Skeletal muscle satellite cell (primary cell): Measurements from ENCODE around the gene RPAP3.

Experiments
- H3K27me3 ChIP-seq: 2 replicates; pipeline ENCODE4 v1.7.0; 2013; ENCODE audit warnings: low read length; ENCODE audit not compliant: control insufficient read depth, insufficient read depth
- H3K36me3 ChIP-seq: 2 replicates; pipeline ENCODE4 v1.7.0; 2013; ENCODE audit warnings: mild to moderate bottlenecking, control low read depth, low read length; ENCODE audit not compliant: insufficient read depth
- H3K4me1 ChIP-seq: 2 replicates; pipeline ENCODE4 v1.7.0; 2013; ENCODE audit warnings: low read length; ENCODE audit not compliant: control insufficient read depth, insufficient read depth
- H3K4me2 ChIP-seq: 2 replicates; pipeline ENCODE4 v1.7.0; 2013; ENCODE audit warnings: mild to moderate bottlenecking, low read length
- H3K4me3 ChIP-seq: 2 replicates; pipeline ENCODE4 v1.7.0; 2013; ENCODE audit warnings: low read length
- H3K9ac ChIP-seq: 2 replicates; pipeline ENCODE4 v1.7.0; 2013; ENCODE audit warnings: mild to moderate bottlenecking, low read depth, low read length, moderate library complexity
- H3K9me3 ChIP-seq: replicated peaks from 2 replicates; pipeline ENCODE4 v1.7.0; 2013; ENCODE audit warnings: mild to moderate bottlenecking, control low read depth, low read length

RPAP3 gene

GRCh38 chr12:47740606-47741339 lies 34.9 kb upstream of the RPAP3 start:
- Histone ChIP-seq H3K9ac (no peak overlapping the region), H3K27me3 (peaks cover 10% of the 10 kb centered on the region), H3K4me1 (peaks cover 30% of the 10 kb centered on the region), H3K4me3 (no peak overlapping the region), H3K9me3 (no peaks in the 10 kb centered on the region), H3K4me2 (no peak overlapping the region), H3K36me3 (no peaks in the 10 kb centered on the region)

GRCh38 chr12:47739979-47740378 lies 34.1 kb upstream of the RPAP3 start:
- H3K4me3 ChIP-seq: no peak overlapping the region
- no peak overlapping the region for H3K9ac ChIP-seq
- H3K27me3 ChIP-seq: peaks cover 6% of the 10 kb centered on the region
- peaks cover 38% of the 10 kb centered on the region for H3K4me1 ChIP-seq
- no peaks in the 10 kb centered on the region for H3K36me3 ChIP-seq
- no peak overlapping the region for H3K4me2 ChIP-seq
- H3K9me3 ChIP-seq: no peaks in the 10 kb centered on the region

GRCh38 chr12:47739297-47739696 lies 33.5 kb upstream of the RPAP3 start:
- Histone ChIP-seq H3K27me3 (no peaks in the 10 kb centered on the region), H3K4me3 (no peak overlapping the region), H3K9me3 (no peaks in the 10 kb centered on the region), H3K9ac (no peak overlapping the region), H3K36me3 (no peaks in the 10 kb centered on the region), H3K4me1 (peaks cover 41% of the 10 kb centered on the region), H3K4me2 (no peak overlapping the region)

DNA sequence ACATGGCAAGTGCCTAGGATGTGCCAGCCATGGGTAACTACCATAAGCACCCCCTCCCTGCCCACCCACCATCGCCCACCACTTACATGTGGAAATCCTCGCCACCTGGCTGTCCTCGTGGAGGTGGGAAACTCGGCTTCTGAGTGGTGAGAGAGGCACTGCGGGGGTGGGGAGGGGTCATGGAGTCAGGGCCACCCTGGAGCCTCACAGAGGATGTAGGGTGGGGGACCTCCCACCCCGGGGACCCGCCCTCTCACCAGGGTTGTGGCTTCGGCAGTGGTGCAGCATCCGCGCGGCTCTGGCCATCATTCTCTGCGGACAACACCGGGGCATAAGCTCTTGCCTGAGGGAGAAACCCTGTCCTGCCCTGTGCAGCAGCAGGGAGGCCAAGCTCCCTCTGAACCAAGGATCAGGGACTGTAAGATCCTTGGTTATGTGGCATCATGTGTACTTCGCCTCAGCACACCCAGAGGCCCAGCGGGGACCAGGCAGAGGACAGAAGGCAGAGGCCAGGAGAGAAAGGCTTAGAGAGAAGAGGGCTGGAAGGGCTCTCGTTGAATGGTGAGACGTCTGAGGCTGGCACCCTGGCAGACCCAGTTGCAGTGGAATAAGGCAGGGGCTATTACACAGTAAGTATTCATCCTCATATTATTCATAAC lies 32.2 kb upstream of the RPAP3 start:
- Histone ChIP-seq H3K4me2 (no peak overlapping the region), H3K36me3 (no peaks in the 10 kb centered on the region), H3K4me3 (no peak overlapping the region), H3K27me3 (no peaks in the 10 kb centered on the region), H3K9ac (no peak overlapping the region), H3K4me1 (peaks cover 41% of the 10 kb centered on the region), H3K9me3 (no peaks in the 10 kb centered on the region)

- peak overlapping the region; percentile 49 for H3K4me3 ChIP-seq
Observed at GRCh38 chr12:47736877-47737676, 31.2 kb upstream of the RPAP3 start.

GRCh38 chr12:47736216-47736615 lies 30.4 kb upstream of the RPAP3 start:
- Histone ChIP-seq H3K36me3 (no peaks in the 10 kb centered on the region), H3K9me3 (no peaks in the 10 kb centered on the region), H3K4me2 (no peak overlapping the region), H3K9ac (no peak overlapping the region), H3K4me3 (no peak overlapping the region), H3K27me3 (no peaks in the 10 kb centered on the region), H3K4me1 (peaks cover 34% of the 10 kb centered on the region)

More at GRCh38 chr12:47736877-47737676, 31.2 kb upstream of the RPAP3 start:
- no peaks in the 10 kb centered on the region for H3K9me3 ChIP-seq
- no peaks in the 10 kb centered on the region for H3K36me3 ChIP-seq
- H3K9ac ChIP-seq: peak overlapping the region; percentile 25
- peaks cover 41% of the 10 kb centered on the region for H3K4me1 ChIP-seq
- peak overlapping the region; percentile 72 for H3K4me2 ChIP-seq
- H3K27me3 ChIP-seq: no peaks in the 10 kb centered on the region

- Histone ChIP-seq H3K4me1 (peaks cover 32% of the 10 kb centered on the region), H3K36me3 (no peaks in the 10 kb centered on the region), H3K4me3 (no peak overlapping the region), H3K9ac (no peak overlapping the region), H3K4me2 (no peak overlapping the region), H3K9me3 (no peaks in the 10 kb centered on the region), H3K27me3 (no peaks in the 10 kb centered on the region)
Observed at GRCh38 chr12:47735649-47736048, 29.8 kb upstream of the RPAP3 start.

DNA sequence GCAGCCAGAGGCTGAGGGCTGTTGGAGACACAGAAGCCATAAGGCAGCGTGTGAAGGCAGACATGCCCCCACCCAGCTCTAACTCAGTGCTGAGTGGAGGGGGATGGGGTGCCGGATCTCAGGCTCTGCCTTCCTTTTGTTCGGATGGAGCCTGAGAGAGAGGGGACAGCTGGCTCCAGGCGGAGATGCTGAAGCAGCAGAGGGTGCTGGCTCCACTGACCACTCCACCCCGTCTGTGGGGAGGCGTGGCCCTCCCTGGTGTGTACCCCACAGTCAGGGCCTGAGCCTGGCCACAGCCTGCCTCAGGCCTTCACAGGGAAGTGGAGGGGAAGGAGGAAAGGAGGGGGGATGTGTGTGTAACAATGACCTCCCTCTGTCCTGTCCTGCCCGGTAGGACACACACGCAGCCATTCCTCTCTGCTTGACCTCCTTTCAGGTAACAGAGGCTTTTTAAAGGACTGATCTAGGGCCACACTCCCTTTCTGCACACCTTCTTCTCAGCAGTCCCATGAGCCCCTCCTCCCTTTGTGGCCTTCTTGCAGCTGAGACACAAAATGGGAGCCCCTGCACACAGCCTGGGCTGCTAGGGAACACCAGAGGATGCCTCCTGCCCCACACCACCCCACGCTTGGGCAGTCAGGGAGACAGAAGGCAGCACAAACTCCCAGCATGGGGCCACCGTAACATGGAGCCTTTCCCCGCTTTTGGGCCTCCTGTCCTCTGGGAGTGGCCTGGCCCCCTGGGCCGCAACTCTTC lies 29.1 kb upstream of the RPAP3 start:
- H3K4me2 ChIP-seq: no peak overlapping the region
- no peaks in the 10 kb centered on the region for H3K36me3 ChIP-seq
- no peaks in the 10 kb centered on the region for H3K27me3 ChIP-seq
- H3K9me3 ChIP-seq: no peaks in the 10 kb centered on the region
- no peak overlapping the region for H3K4me3 ChIP-seq
- peaks cover 39% of the 10 kb centered on the region for H3K4me1 ChIP-seq
- no peak overlapping the region for H3K9ac ChIP-seq

DNA sequence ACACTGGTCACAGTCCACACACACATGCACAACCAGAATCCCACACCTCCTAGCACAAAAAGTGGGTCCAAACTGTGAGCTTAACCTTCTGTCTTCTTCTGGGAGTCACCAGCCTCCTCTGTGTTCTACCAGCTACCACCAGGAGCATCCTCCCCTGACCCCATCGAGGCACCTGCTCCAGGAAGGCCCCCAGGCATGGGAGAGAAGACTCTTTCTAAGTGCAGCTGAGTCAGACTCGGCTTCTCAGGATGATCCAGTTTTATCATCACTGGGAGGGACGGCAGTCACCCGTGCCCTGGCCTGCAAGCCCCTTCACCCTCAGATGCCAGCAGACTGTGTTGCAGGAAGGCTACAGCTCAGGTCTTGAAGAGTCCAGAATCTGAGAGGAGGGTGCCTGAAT lies 27.3 kb upstream of the RPAP3 start:
- Histone ChIP-seq H3K27me3 (no peaks in the 10 kb centered on the region), H3K9me3 (no peaks in the 10 kb centered on the region), H3K9ac (no peak overlapping the region), H3K36me3 (no peaks in the 10 kb centered on the region), H3K4me2 (no peak overlapping the region), H3K4me1 (peaks cover 52% of the 10 kb centered on the region), H3K4me3 (no peak overlapping the region)

DNA sequence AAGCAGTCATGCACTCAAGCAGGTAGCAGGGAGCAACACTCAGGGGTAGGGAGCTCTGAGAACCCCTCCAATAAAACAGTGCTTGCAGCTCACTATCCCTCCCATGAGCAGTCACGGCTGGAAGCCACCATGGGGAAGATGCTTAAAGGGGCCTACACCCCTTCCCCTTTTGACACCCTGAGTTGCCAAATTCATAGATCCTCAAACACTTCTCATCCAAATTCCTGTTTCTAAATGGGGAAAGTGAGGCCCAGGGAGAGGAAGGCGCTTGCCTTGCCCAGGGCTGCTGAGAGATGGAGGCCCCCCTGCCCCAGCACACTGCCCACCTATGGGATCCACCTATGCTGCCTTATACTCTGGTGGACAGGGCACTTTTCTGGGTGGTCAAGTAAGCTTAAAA lies 26.7 kb upstream of the RPAP3 start:
- Histone ChIP-seq H3K4me1 (peaks cover 51% of the 10 kb centered on the region), H3K27me3 (no peaks in the 10 kb centered on the region), H3K9ac (no peak overlapping the region), H3K4me3 (no peak overlapping the region), H3K36me3 (no peaks in the 10 kb centered on the region), H3K9me3 (no peaks in the 10 kb centered on the region), H3K4me2 (no peak overlapping the region)

DNA sequence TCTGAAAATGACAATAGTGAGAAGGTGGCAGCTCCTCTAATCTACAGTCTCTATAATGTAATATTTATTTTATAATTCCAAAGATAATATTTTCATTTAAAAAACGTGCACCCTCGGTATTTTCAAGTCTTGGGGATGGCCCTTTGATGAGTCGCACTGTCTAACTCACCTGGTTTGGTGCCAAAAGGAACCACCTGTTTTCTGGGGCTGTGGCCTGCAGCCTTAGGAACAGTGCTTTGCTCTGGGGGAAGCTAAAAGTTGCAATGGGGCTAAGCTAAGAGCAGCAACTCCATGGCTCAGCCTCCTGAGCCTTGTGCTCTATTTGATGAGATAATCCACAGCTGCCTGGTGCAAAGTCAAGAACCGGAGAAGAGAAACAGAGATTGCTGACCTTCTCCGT lies 25.9 kb upstream of the RPAP3 start:
- H3K4me2 ChIP-seq: no peak overlapping the region
- H3K4me1 ChIP-seq: peaks cover 43% of the 10 kb centered on the region
- H3K9ac ChIP-seq: no peak overlapping the region
- H3K27me3 ChIP-seq: no peaks in the 10 kb centered on the region
- H3K4me3 ChIP-seq: no peak overlapping the region
- H3K36me3 ChIP-seq: no peaks in the 10 kb centered on the region
- H3K9me3 ChIP-seq: no peaks in the 10 kb centered on the region
